PFSK-1 (cell line): ENCODE measurements around the gene USE1.

ENCODE experiments used
- POLR2AphosphoS5 ChIP-seq: IDR thresholded peaks from 2 replicates; pipeline ENCODE4 v1.6.1; 2012; ENCODE audit warnings: low read depth, mild to moderate bottlenecking, control low read depth, low read length, moderate library complexity
- SIN3A ChIP-seq: IDR thresholded peaks from 2 replicates; pipeline ENCODE4 v1.6.1; 2012; ENCODE audit warnings: mild to moderate bottlenecking, low read length, moderate library complexity, borderline replicate concordance; ENCODE audit not compliant: insufficient read depth
- TAF1 ChIP-seq: IDR thresholded peaks from 2 replicates; pipeline ENCODE4 v1.6.1; 2012; ENCODE audit warnings: low read length, control low read depth, borderline replicate concordance; ENCODE audit not compliant: insufficient read depth

- TF ChIP-seq TAF1 (no peak), POLR2AphosphoS5 (no peak), SIN3A (no peak)
Observed at GRCh38 chr19:17192751-17193150, 22.4 kb upstream of the USE1 start.
